KMS-11 (cell line): ENCODE measurements around the gene PFKL.

ENCODE experiments used
- H2AFZ ChIP-seq: fragments of 200-600 bp; sonication (generic); 2 replicates; pipeline ENCODE4 v1.6.1; 2016; ENCODE audit warnings: antibody characterized with exemption, mixed run types, low read depth
- H3K27ac ChIP-seq: fragments of 200-600 bp; sonication (generic); 2 replicates; pipeline ENCODE4 v1.6.1; 2016; ENCODE audit warnings: mild to moderate bottlenecking, mixed run types
- H3K27me3 ChIP-seq: fragments of 200-600 bp; sonication (generic); 2 replicates; pipeline ENCODE4 v1.6.1; 2017; ENCODE audit warnings: mild to moderate bottlenecking, low read depth, mixed run types, moderate library complexity; ENCODE audit not compliant: insufficient read depth
- H3K36me3 ChIP-seq: fragments of 200-600 bp; sonication (generic); 2 replicates; pipeline ENCODE4 v1.6.1; 2017; ENCODE audit warnings: mild to moderate bottlenecking, mixed run types; ENCODE audit not compliant: insufficient read depth
- H3K4me1 ChIP-seq: fragments of 200-600 bp; sonication (generic); 2 replicates; pipeline ENCODE4 v1.6.1; 2016; ENCODE audit warnings: mild to moderate bottlenecking, low read depth, mixed run types; ENCODE audit not compliant: poor library complexity, severe bottlenecking
- H3K4me2 ChIP-seq: fragments of 200-600 bp; sonication (generic); 2 replicates; pipeline ENCODE4 v1.7.0; 2016; ENCODE audit warnings: mild to moderate bottlenecking, mixed run types
- H3K4me3 ChIP-seq: fragments of 200-600 bp; sonication (generic); IDR thresholded peaks from 2 replicates; pipeline ENCODE4 v1.6.1; 2017; ENCODE audit warnings: low read depth, low read length, mixed read lengths; ENCODE audit not compliant: insufficient read depth
- H3K79me2 ChIP-seq: fragments of 200-600 bp; sonication (generic); 2 replicates; pipeline ENCODE4 v1.6.1; 2016; ENCODE audit warnings: low read depth, mixed run types; ENCODE audit not compliant: insufficient read depth
- H3K9ac ChIP-seq: fragments of 200-600 bp; sonication (generic); 2 replicates; pipeline ENCODE4 v1.6.1; 2016; ENCODE audit warnings: mild to moderate bottlenecking, mixed run types
- H4K20me1 ChIP-seq: fragments of 200-600 bp; sonication (generic); 2 replicates; pipeline ENCODE4 v1.6.1; 2016; ENCODE audit warnings: mild to moderate bottlenecking, mixed run types; ENCODE audit not compliant: insufficient read depth
- CTCF ChIP-seq: fragments of 200-600 bp; sonication (generic); conservative IDR thresholded peaks from 2 replicates; pipeline ENCODE4 v1.6.1; 2017; ENCODE audit warnings: low read depth, mild to moderate bottlenecking, antibody characterized with exemption, low read length, moderate library complexity, mixed read lengths

Gene PFKL

GRCh38 chr21:44273046-44273445 lies 26.8 kb upstream of the PFKL start:
- H3K4me3 ChIP-seq, result no peak overlapping the region
- no peaks in the 10 kb centered on the region for H3K4me1 ChIP-seq
- H2AFZ ChIP-seq, result no peak overlapping the region
- no peak overlapping the region for H3K27ac ChIP-seq
- TF ChIP-seq CTCF, result no peak
- no peaks in the 10 kb centered on the region for H3K79me2 ChIP-seq
- H3K4me2 ChIP-seq, result no peak overlapping the region
- no peaks in the 10 kb centered on the region; the same call in 1 of the 2 replicates for H3K27me3 ChIP-seq
- H3K9ac ChIP-seq, result no peak overlapping the region
- no peaks in the 10 kb centered on the region for H4K20me1 ChIP-seq
- H3K36me3 ChIP-seq, result no peaks in the 10 kb centered on the region

GRCh38 chr21:44275041-44275440 lies 24.8 kb upstream of the PFKL start:
- no peaks in the 10 kb centered on the region for H4K20me1 ChIP-seq

GRCh38 chr21:44279354-44280260 lies 20.2 kb upstream of the PFKL start:
- no peak overlapping the region for H3K9ac ChIP-seq
- no peaks in the 10 kb centered on the region for H3K4me1 ChIP-seq

More at GRCh38 chr21:44275041-44275440, 24.8 kb upstream of the PFKL start:
- H3K4me1 ChIP-seq, result no peaks in the 10 kb centered on the region
- no peak overlapping the region for H3K27ac ChIP-seq
- H2AFZ ChIP-seq, result no peak overlapping the region
- no peak overlapping the region for H3K4me3 ChIP-seq
- no peak overlapping the region for H3K9ac ChIP-seq
- H3K79me2 ChIP-seq, result no peaks in the 10 kb centered on the region
- no peaks in the 10 kb centered on the region; the same call in 1 of the 2 replicates for H3K27me3 ChIP-seq
- no peak overlapping the region for H3K4me2 ChIP-seq
- TF ChIP-seq CTCF, result no peak
- no peaks in the 10 kb centered on the region for H3K36me3 ChIP-seq

GRCh38 chr21:44281801-44282200 lies 18.1 kb upstream of the PFKL start:
- no peaks in the 10 kb centered on the region for H3K4me1 ChIP-seq
- no peak overlapping the region for H3K27ac ChIP-seq
- TF ChIP-seq CTCF, result no peak
- no peak overlapping the region for H3K4me2 ChIP-seq
- H4K20me1 ChIP-seq, result no peaks in the 10 kb centered on the region
- no peak overlapping the region for H2AFZ ChIP-seq
- no peaks in the 10 kb centered on the region for H3K36me3 ChIP-seq
- no peak overlapping the region for H3K9ac ChIP-seq
- H3K27me3 ChIP-seq, result peaks cover 33% of the 10 kb centered on the region
- H3K4me3 ChIP-seq, result no peak overlapping the region
- H3K79me2 ChIP-seq, result no peaks in the 10 kb centered on the region

More at GRCh38 chr21:44279354-44280260, 20.2 kb upstream of the PFKL start:
- Histone ChIP-seq H3K36me3 (no peaks in the 10 kb centered on the region), H3K27me3 (peaks cover 15% of the 10 kb centered on the region; the same call in 1 of the 2 replicates), H3K4me3 (no peak overlapping the region), H3K79me2 (no peaks in the 10 kb centered on the region), H4K20me1 (no peaks in the 10 kb centered on the region), H3K4me2 (no peak overlapping the region), H3K27ac (no peak overlapping the region), H2AFZ (no peak overlapping the region)
- no peak for TF ChIP-seq CTCF
